ENCODE data around the gene CNTN4.
"Not testable (repeated sequence)": the region's sequence is repeated elsewhere in the genome, so short reads cannot be mapped to it uniquely, and the experiment has no call there.

CNTN4 gene

GRCh38 chr3:2984005-2984830, 885.6 kb downstream of the CNTN4 start:
- no peak for DNase-seq (ENCODE audit: low read depth)

DNA sequence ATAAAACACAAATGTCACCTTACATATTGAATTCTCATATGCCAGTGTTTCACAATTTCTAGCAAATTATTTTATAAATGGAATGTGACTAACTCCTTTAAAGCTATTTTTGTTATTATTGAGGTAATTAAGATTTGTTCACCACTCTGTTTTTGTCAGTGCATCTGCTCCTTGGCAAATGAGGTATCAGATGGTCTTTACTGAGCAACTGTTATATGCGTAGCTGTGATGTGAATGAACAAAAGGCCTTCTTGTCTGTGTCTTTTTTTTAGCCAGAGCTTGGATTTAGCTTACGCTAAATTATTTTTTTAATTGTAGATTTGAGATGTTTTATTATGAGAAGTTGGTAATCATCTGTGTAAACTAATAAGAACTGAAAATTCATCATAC, 886.2 kb downstream of the CNTN4 start:
- no peak for DNase-seq (ENCODE audit: low read depth)

DNA sequence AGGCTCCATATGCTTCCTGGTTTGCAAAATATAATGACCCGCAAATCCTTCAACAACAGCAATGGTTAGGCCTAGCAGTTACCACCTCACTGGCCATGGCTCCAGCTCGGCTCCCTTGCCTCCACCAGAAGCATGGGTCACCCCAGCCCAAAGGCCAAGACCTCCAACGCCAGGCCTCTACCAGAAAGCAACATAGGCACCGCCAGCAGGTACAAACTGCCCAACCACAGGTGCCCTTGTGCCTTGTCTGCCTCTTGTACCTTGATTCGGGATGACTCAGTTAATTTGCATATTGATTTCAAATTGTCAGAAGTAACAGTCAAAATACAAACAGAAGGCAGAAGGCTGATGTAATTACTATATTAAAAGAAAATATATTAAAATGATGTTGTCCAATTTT, 886.8 kb downstream of the CNTN4 start:
- no peak for DNase-seq (ENCODE audit: low read depth)

GRCh38 chr3:2992534-2992933, 893.9 kb downstream of the CNTN4 start:
- no peak for DNase-seq (ENCODE audit: low read depth)

DNA sequence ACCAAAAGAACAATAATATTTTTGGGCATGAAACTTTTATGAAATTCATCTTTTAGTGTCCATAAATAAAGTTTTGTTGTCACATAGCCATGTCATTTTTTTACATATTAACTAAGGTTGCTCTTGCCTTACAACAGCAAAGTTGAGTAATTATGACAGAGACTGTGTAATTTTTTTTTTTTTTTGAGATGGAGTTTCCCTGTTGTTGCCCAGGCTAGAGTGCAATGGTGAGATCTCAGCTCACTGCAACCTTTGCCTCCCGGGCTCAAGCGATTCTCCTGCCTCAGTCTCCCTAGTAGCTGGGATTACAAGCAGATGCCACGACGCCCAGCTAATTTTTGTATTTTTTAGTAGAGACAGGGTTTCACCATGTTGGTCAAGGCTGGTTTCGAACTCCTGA, 894.5 kb downstream of the CNTN4 start:
- DNase-seq (ENCODE audit: low read depth) = not testable (repeated sequence)

DNA sequence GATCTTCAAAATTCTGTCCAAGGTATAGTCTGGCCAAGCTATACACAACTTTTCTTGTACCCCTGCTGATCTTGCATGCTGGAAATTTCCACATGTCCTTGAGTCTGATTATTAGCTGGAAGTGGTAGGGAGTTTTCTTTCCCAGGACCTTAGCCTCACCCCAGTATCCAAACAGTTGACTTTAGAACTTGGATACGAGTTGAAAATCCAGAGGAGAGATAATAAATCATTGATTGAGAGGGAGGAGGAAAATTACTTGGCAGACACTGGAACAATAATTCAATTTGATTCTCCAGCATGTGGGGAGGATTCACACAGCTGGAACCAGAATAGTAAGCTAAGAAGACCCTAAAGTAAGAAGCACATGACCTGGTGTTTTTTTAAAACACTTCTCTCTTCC, 895.1 kb downstream of the CNTN4 start:
- DNase-seq (ENCODE audit: low read depth) = no peak

- no peak for DNase-seq (ENCODE audit: low read depth)
These were observed 896.5 kb downstream of the CNTN4 start for GRCh38 chr3:2995195-2995594.

GRCh38 chr3:3005146-3005744, 906.6 kb downstream of the CNTN4 start:
- DNase-seq (ENCODE audit: low read depth) = no peak

DNA sequence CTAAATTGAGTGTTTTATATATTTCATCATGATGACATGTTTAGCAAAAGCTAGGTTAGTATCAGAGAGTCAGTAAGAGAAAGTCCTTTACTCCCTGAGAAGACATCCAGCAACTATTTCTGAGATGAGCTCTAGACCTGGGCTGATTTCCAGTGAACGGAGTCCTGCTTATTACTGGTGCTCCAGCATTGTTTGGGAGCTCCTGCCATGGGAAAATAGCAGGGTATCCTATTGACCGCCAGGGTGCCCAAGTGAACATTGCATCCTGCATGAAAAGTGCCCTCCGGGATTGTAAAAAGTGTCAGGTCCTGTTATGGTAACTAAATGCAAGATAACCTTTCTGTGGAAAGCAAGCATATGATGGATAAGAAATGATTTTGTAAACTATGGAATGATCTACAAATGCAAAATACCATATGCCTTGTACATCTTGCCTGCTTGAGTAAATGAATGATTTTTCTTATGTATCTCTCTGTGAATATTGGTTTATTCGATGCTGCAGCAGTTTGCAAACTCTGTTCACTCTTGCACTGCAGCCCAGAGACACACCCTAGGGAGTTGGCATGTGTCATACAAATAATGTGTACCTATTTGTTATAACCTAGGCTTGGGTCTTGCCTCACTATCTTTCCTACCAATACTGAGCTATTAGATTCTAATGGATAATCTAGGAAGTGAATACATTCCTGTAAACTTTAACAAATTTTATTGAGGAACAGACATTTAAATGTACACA, 914.8 kb downstream of the CNTN4 start:
- DNase-seq (ENCODE audit: low read depth) = no peak

GRCh38 chr3:3015185-3016089, 916.8 kb downstream of the CNTN4 start:
- DNase-seq (ENCODE audit: low read depth) = no peak

- DNase-seq (ENCODE audit: low read depth) = no peak
These were observed 917.6 kb downstream of the CNTN4 start for GRCh38 chr3:3016226-3016625.

DNA sequence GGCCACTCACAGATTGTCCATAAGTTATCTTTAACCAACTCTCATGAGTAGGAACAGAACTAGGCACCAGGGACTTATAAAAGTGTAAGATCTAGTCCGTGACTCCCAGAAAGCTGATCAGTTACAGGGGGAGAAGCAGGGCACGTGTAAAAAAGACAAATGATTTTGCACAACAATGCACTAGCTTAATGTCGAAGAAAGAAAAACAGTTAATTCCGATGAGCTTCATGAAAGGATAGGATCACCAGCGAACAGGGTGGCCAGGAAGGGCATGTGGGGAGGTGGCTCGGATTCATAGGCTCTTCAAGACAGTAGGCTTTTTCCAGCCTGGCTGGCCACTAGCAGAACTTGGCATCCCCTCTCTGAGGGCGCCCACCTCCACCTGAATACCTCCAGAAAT, 921.5 kb downstream of the CNTN4 start:
- no peak for DNase-seq (ENCODE audit: low read depth)

DNA sequence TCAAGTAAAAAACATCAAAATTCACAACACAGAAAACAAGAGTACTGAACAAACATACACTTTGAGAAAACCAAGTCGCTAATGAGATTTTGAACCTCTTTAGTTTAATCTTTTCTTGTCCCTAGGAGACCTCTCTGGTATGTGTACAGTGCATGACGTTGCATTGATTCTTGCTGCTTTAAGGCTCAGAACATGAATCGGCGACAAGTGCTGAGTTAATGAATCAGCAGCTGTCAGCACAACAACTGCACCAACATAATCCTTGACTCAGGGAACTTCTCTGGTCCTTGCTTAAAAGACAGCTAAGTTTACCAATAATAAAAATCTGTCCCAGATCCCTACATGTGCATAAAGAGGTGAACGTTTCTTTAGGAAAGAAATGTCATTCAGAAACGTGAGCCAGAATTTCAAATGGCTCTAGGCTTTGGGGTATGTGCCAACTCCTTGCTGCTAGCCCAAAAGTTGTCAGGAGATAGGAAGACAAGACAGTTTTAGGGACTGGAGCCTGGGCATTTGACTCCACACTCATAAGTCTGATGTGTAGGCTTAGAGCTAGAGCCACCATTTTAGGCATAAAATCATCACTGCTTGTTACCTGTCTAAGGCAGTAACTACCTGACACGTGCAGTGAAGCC, 924.6 kb downstream of the CNTN4 start:
- no peak for DNase-seq (ENCODE audit: low read depth)

- DNase-seq (ENCODE audit: low read depth) = no peak
These were observed 929.4 kb downstream of the CNTN4 start for GRCh38 chr3:3027976-3028567.

DNA sequence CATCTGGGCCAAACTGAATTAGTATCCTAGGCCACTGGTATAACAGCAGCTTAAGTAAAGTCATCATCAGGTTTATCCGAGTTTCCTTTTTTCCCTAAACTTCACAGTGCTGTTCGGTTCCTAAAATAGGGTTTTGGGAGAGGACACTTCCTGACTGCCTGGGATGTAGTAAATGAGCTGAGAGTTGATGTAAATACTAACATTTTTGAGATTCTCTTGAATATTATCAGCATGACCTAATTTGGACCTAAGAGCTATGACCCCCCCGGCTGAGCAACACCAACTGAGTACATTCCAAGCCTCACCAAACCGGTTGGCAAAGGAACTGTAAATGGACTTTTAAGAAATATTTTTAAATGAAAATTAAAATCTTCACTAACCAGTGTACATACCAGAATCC, 932.7 kb downstream of the CNTN4 start:
- DNase-seq (ENCODE audit: low read depth) = no peak

GRCh38 chr3:3037156-3037555, 938.5 kb downstream of the CNTN4 start:
- no peak for DNase-seq (ENCODE audit: low read depth)

GRCh38 chr3:3038201-3038991, 939.7 kb downstream of the CNTN4 start:
- DNase-seq (ENCODE audit: low read depth) = no peak

DNA sequence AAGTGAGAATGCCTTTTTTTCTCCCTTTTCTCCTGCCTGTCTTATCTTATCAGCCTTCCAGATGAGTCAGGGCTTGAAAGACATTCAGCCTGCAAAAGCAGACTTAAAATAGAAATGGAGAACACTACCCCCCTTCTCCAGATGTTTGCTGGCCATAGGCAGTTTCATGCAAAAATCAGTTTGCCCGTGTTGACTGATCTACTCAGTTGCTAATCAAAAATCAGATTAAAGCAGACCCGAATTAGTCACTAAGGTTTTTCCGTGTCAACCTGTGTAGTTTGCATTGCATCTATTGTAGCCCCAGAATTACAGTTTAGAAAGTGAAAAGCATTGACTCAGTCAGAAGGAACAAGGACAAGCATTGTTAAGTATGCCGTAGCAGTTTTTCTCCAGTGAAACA, 955.3 kb downstream of the CNTN4 start:
- DNase-seq (ENCODE audit: low read depth) = no peak

DNA sequence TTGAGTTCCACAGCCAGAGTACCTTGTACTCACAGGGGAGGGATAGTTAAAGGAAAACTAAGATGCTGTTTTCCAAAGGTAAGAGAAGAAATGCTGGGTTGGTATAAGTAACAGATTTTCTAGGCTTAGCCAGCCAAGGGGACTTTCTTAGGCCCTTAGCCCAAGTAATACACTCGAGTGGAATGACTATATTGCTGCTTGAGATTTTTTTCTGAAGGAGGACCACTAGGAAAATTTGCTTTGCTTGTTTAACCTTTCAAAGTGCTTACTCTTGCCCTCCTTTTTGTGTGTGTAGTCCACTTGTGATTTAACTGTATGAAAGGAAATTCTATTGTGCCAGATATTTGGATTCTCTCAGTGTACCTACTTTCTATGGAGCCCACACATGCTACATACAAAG, 961.0 kb downstream of the CNTN4 start:
- no peak for DNase-seq (ENCODE audit: low read depth)

DNA sequence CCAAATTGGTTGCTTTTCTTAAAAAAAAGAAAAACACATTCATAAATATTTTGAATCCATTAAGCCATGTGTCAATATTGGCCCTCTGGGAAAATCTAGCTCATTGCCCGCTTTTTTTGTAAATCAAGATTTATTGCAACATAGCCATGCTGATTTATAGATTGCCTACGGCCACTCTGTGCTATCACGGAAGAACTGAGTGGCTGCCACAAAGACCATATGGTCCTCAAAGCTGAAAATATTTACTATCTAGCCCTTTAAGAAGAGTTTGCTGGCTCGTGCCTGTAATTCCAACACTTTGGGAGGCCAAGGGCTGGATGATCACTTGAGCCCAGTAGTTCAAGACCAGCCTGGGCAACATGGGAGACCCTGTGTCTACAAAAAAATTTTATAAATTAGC, 965.6 kb downstream of the CNTN4 start:
- DNase-seq (ENCODE audit: low read depth) = no peak
